ENCODE data around the gene ARID1B.

- TF ChIP-seq TAF1 (IDR thresholded peaks at IDR 0.05; ENCODE audit: borderline replicate concordance, insufficient read depth, low read length) (no peak), SIN3A (IDR thresholded peaks at IDR 0.05; ENCODE audit: borderline replicate concordance, insufficient read depth, low read length) (no peak), POLR2AphosphoS5 (IDR thresholded peaks at IDR 0.05; ENCODE audit: low read depth, low read length) (no peak), REST (IDR thresholded peaks at IDR 0.05; ENCODE audit: insufficient read depth in 1 of 2, low read depth in 2 of 2, low read length in 2 of 2) (no peak)
Observed at GRCh38 chr6:157233686-157234085, 456.5 kb downstream of the ARID1B start.
